GOT3 (cell line): ENCODE results near the gene MINDY4.
A peak's percentile ranks its signal among the peaks of the same experiment; 100 is the strongest.

Source experiments
- DNase-seq: peaks from one replicate; lab custom pipeline; 2025; ENCODE audit warnings: mixed read lengths; lab: John Stamatoyannopoulos, UW

The MINDY4 gene

GRCh38 chr7:30775992-30776391 lies 4.8 kb downstream of the MINDY4 start:
- no peak for DNase-seq

- no peak for DNase-seq
These were observed 5.8 kb downstream of the MINDY4 start for GRCh38 chr7:30776971-30777370.

- no peak for DNase-seq
These were observed 7.2 kb downstream of the MINDY4 start for GRCh38 chr7:30778255-30779025.

GRCh38 chr7:30779574-30779973 lies 8.4 kb downstream of the MINDY4 start:
- no peak for DNase-seq

- DNase-seq, result no peak
These were observed 9.7 kb downstream of the MINDY4 start for GRCh38 chr7:30780941-30781340.

GRCh38 chr7:30782690-30783089 lies 11.5 kb downstream of the MINDY4 start:
- DNase-seq, result no peak

- no peak for DNase-seq
These were observed 14.6 kb downstream of the MINDY4 start for GRCh38 chr7:30785786-30786185.

- no peak for DNase-seq
These were observed 16.3 kb downstream of the MINDY4 start for GRCh38 chr7:30787486-30787885.

- DNase-seq, result no peak
These were observed 17.6 kb downstream of the MINDY4 start for GRCh38 chr7:30788640-30789333.

GRCh38 chr7:30789334-30789711 lies 18.1 kb downstream of the MINDY4 start:
- DNase-seq, result peak; percentile 28

- no peak for DNase-seq
These were observed 19.1 kb downstream of the MINDY4 start for GRCh38 chr7:30790356-30790755.

- DNase-seq, result no peak
These were observed 19.9 kb downstream of the MINDY4 start for GRCh38 chr7:30791114-30791513.

- DNase-seq, result no peak
These were observed 24.1 kb downstream of the MINDY4 start for GRCh38 chr7:30795161-30795948.

GRCh38 chr7:30796105-30796869 lies 25.1 kb downstream of the MINDY4 start:
- DNase-seq, result no peak

GRCh38 chr7:30797176-30798040 lies 26.2 kb downstream of the MINDY4 start:
- no peak for DNase-seq

- DNase-seq, result peak; percentile 86
These were observed 28.2 kb downstream of the MINDY4 start for GRCh38 chr7:30799206-30799975.

- no peak for DNase-seq
These were observed 28.9 kb downstream of the MINDY4 start for GRCh38 chr7:30799976-30800661.

GRCh38 chr7:30800785-30801252 lies 29.6 kb downstream of the MINDY4 start:
- peak; percentile 67 for DNase-seq

GRCh38 chr7:30802812-30803211 lies 31.6 kb downstream of the MINDY4 start:
- no peak for DNase-seq
